Kidney (tissue), 14 donors: Measurements from ENCODE around the gene PPP2R3B. TPM values are rescaled to one million over a fixed set of nuclear protein-coding genes. Genes with fewer than 3 reads are reported as not detected.

Experiments used
- DNase-seq, 5 donors: peaks; one replicate each; pipeline ENCODE4 v3.0.0-alpha.2; 2013 to 2020
- FAIRE-seq: peaks from 2 replicates; lab custom pipeline; 2012; peaks lifted over from hg19 to GRCh38; lab: Jason Lieb, UNC
- H3K27ac ChIP-seq, 2 donors: one replicate each; pipeline ENCODE4 v1.7.0; 2013; ENCODE audit warnings: low read depth in 2 of 2, low read length in 2 of 2, inconsistent platforms in 1 of 2
- H3K27me3 ChIP-seq: one replicate; pipeline ENCODE4 v1.7.1; 2013; ENCODE audit warnings: low read length, inconsistent platforms; ENCODE audit not compliant: control insufficient read depth, insufficient read depth
- H3K36me3 ChIP-seq, 3 donors: one replicate each; pipeline versions ENCODE4 v1.7.0 to v1.7.1; 2013; ENCODE audit warnings: low read length in 3 of 3, control low read depth in 1 of 3, inconsistent platforms in 1 of 3; ENCODE audit not compliant: insufficient read depth in 3 of 3, control insufficient read depth in 2 of 3
- H3K4me1 ChIP-seq, 3 donors: one replicate each; pipeline versions ENCODE4 v1.7.0 to v1.7.1; 2013; ENCODE audit warnings: low read length in 3 of 3, inconsistent platforms in 1 of 3, low read depth in 1 of 3; ENCODE audit not compliant: control insufficient read depth in 2 of 3, insufficient read depth in 2 of 3
- H3K4me3 ChIP-seq, 3 donors: one replicate each; pipeline versions ENCODE4 v1.7.0 to v1.8.1; 2013; ENCODE audit warnings: low read length in 3 of 3, control low read depth in 1 of 3, inconsistent platforms in 1 of 3
- H3K9ac ChIP-seq, 3 donors: one replicate each; pipeline versions ENCODE4 v1.7.0 to v1.7.1; 2013; ENCODE audit warnings: low read length in 3 of 3, control low read depth in 1 of 3, inconsistent platforms in 1 of 3
- H3K9me3 ChIP-seq, 3 donors: one replicate each; pipeline versions ENCODE4 v1.7.0 to v1.7.1; 2013; ENCODE audit warnings: low read length in 3 of 3, control low read depth in 1 of 3, inconsistent platforms in 1 of 3; ENCODE audit not compliant: control insufficient read depth in 2 of 3, insufficient read depth in 1 of 3
- intact Hi-C: fragments of 100-400 bp; cut with DNase I; formaldehyde crosslinking; loops from one replicate; pipeline ENCODE4 v1.11.1; 2022
- polyA plus RNA-seq: library from polyadenylated mRNA; stranded (reverse); fragments of 350-450 nt; fragmentation: Illumina TruSeq; extraction: RNeasy Lipid Tissue Mini Kit (QIAGEN cat#74804); gene quantifications from one replicate; pipeline ENCODE4 v1.2.3, GENCODE V29; 2014; ENCODE audit warnings: low read depth, low replicate concordance; ENCODE audit not compliant: insufficient read depth
- total RNA-seq: library from RNA; stranded (reverse); fragmentation: NEBNext Ultra II Directional; extraction: Animal tissue kit (Norgen Biotek cat#: 25700); gene quantifications from one replicate; pipeline ENCODE4 v1.2.1, GENCODE V29; 2021
- TF ChIP-seq, protein P1 (sequence below): IDR thresholded peaks from 3 replicates; pipeline ENCODE4 v1.5.1; 2012; ENCODE audit warnings: mild to moderate bottlenecking, moderate library complexity, borderline replicate concordance; ENCODE audit not compliant: insufficient read depth; ENCODE audit errors: extremely low read depth
- donor health status: control.
- donor health status: control.
- donor health status: control.
- donor health status: control.
- donor health status: control.
- donor health status: DM: yes; HTN: yes; CAD: no.
- donor health status: Normal renal cell carcinoma (clear cell type).

Gene PPP2R3B
- total and polyA plus RNA-seq, 2 donors from 2014 or later: 14.1 to 14.4 TPM

DNA sequence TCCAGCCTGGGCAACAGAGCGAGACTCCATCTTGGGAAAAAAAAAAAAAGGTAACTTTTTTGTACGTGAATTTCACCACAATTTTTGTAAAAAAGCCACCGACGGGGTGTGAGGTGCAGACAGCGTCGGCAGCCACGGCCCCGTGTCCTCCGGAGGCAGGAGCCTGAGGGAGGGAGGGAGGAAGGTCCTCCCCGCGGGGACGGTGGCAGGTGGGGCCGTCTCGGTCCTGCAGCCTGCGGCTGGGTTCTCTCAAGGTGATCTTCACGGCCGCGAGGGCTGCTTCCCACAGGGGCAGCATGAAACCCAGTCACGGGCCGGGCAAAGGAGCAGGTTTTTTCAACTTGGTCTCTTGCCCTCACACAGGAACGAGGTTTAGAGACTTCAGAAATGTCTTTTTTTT, 91.6 kb downstream of the PPP2R3B start:
- no peaks in the 10 kb centered on the region for H3K27me3 ChIP-seq
- H3K9me3 ChIP-seq: no peaks in the 10 kb centered on the region
- H3K9ac ChIP-seq: no peak overlapping the region
- H3K4me1 ChIP-seq: no peaks in the 10 kb centered on the region
- TF ChIP-seq, protein P1, sequence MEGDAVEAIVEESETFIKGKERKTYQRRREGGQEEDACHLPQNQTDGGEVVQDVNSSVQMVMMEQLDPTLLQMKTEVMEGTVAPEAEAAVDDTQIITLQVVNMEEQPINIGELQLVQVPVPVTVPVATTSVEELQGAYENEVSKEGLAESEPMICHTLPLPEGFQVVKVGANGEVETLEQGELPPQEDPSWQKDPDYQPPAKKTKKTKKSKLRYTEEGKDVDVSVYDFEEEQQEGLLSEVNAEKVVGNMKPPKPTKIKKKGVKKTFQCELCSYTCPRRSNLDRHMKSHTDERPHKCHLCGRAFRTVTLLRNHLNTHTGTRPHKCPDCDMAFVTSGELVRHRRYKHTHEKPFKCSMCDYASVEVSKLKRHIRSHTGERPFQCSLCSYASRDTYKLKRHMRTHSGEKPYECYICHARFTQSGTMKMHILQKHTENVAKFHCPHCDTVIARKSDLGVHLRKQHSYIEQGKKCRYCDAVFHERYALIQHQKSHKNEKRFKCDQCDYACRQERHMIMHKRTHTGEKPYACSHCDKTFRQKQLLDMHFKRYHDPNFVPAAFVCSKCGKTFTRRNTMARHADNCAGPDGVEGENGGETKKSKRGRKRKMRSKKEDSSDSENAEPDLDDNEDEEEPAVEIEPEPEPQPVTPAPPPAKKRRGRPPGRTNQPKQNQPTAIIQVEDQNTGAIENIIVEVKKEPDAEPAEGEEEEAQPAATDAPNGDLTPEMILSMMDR: no peak
- no peak overlapping the region for H3K27ac ChIP-seq
- H3K36me3 ChIP-seq: peaks cover 0 to 5% (median 4%) of the 10 kb centered on the region in 3 donors
- intact Hi-C loops: no loop called here
- H3K4me3 ChIP-seq: no peak overlapping the region
- no peak for FAIRE-seq
- peak in 1 of 5 donors; percentile 64 for DNase-seq

DNA sequence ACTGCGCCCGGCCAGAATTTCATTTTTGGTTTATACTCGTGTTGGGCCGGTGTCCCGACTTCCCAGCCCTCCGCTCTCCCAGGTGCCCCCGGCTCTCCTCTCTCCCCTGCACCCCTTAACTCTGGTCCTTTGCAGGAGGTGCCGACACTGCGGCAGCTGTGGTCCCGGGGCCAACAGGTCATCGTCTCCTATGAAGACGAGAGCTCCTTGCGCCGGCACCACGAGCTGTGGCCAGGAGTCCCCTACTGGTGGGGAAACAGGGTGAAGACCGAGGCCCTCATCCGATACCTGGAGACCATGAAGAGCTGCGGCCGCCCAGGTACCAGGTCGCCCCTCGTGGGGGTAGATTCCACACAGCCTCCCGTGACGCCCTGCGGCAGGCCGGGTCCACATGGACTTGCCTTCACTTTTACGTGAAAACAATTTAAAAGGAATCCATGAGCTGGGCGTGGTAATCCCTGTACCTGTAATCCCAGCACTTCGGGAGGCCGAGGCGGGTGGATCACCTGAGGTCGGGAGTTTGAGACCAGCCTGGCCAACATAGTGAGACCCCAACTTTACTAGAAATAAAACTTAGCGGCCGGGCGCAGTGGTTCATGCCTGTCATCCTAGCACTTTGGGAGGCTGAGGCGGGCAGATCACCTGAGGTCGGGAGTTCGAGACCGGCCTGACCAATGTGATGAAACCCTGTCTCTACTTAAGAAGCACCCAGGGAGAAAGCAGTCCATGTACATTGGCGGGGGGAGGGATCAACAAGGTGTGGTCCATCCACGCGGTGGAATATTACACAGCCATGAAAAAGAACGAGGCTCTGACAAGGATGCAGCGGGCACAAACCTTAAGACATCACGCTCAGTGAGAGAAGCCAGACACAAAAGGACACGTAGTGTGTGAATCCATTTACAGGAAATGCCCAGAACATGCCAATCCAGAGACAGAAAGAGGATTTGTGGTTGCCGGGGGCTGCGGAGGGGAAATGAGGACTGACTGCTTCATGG, 93.5 kb downstream of the PPP2R3B start:
- no peak for FAIRE-seq
- Histone ChIP-seq H3K9me3 (no peaks in the 10 kb centered on the region), H3K27me3 (no peaks in the 10 kb centered on the region), H3K4me3 (no peak overlapping the region), H3K36me3 (peaks cover 0 to 7% (median 4%) of the 10 kb centered on the region in 3 donors), H3K9ac (no peak overlapping the region), H3K27ac (no peak overlapping the region), H3K4me1 (no peaks in the 10 kb centered on the region)
- intact Hi-C loops: no loop called here
- TF ChIP-seq, protein P1: no peak
- peak in 1 of 5 donors; percentile 68 for DNase-seq

DNA sequence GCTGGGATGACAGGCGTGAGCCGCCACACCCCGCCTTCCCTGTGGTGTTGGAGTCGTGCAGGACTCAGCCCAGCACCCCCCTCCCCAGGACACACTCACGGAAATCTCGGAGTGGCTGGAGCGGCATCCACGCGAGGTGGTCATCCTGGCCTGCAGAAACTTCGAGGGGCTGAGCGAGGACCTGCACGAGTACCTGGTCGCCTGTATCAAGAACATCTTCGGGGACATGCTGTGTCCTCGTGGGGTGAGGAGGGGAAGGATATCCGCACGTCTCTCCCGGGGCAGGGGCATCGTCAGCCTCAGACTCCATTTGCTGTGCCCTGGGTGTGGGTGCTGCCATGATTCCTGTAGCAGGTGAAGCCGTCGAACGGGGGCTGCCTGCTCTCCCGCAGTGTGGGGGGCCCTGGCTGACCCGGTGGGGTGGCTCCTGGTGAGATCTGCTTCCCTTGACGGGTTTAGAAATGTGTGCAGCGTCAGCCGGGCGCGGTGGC, 95.3 kb downstream of the PPP2R3B start:
- no peaks in the 10 kb centered on the region for H3K9me3 ChIP-seq
- TF ChIP-seq, protein P1: no peak
- H3K4me1 ChIP-seq: no peaks in the 10 kb centered on the region
- H3K27ac ChIP-seq: no peak overlapping the region
- peaks cover 0 to 7% (median 4%) of the 10 kb centered on the region in 3 donors for H3K36me3 ChIP-seq
- H3K4me3 ChIP-seq: no peak overlapping the region
- DNase-seq (peak in 1 of 5 donors; percentile 68), FAIRE-seq (no peak)
- intact Hi-C loops: no loop called here
- H3K27me3 ChIP-seq: no peaks in the 10 kb centered on the region
- H3K9ac ChIP-seq: no peak overlapping the region
